ENCODE measurements around the gene COL19A1.
"Not testable (repeated sequence)": the region's sequence is repeated elsewhere in the genome, so short reads cannot be mapped to it uniquely, and the experiment has no call there.

The COL19A1 gene

GRCh38 chr6:69820018-69820417 is 46.3 kb upstream of the COL19A1 start:
- H3K9me3 ChIP-seq, result no peaks in the 10 kb centered on the region
- no peak for TF ChIP-seq CTCF (IDR thresholded peaks at IDR 0.05)
- H3K27ac ChIP-seq, result no peak overlapping the region
- peaks cover 1 to 10% of the 10 kb centered on the region in 2 experiments for H3K4me1 ChIP-seq (ENCODE audit: control insufficient read depth in 1 of 2, insufficient read depth in 1 of 2, low read depth in 1 of 2, low read length in 1 of 2)
- no peaks in the 10 kb centered on the region for H3K36me3 ChIP-seq
- H3K27me3 ChIP-seq, result no peaks in the 10 kb centered on the region
- no peak overlapping the region for H3K4me3 ChIP-seq (ENCODE audit: low read depth in 1 of 2, low read length in 1 of 2)

GRCh38 chr6:69820438-69820837 is 45.9 kb upstream of the COL19A1 start:
- Histone ChIP-seq H3K27me3 (no peaks in the 10 kb centered on the region), H3K36me3 (no peaks in the 10 kb centered on the region), H3K27ac (no peak overlapping the region), H3K4me3 (ENCODE audit: low read depth in 1 of 2, low read length in 1 of 2) (no peak overlapping the region), H3K9me3 (no peaks in the 10 kb centered on the region), H3K4me1 (ENCODE audit: control insufficient read depth in 1 of 2, insufficient read depth in 1 of 2, low read depth in 1 of 2, low read length in 1 of 2) (peaks cover 0 to 10% of the 10 kb centered on the region in 2 experiments)
- no peak for TF ChIP-seq CTCF (IDR thresholded peaks at IDR 0.05)

- not testable (repeated sequence) for H3K27ac ChIP-seq; H3K27me3 ChIP-seq; H3K4me1 ChIP-seq (ENCODE audit: control insufficient read depth in 1 of 2, insufficient read depth in 1 of 2, low read depth in 1 of 2, low read length in 1 of 2); H3K36me3 ChIP-seq; H3K9me3 ChIP-seq; H3K4me3 ChIP-seq (ENCODE audit: low read depth in 1 of 2, low read length in 1 of 2)
Observed at GRCh38 chr6:69824355-69824754, 42.0 kb upstream of the COL19A1 start.

GRCh38 chr6:69825904-69826303 is 40.5 kb upstream of the COL19A1 start:
- TF ChIP-seq CTCF (IDR thresholded peaks at IDR 0.05), result no peak
- Histone ChIP-seq H3K27me3 (no peaks in the 10 kb centered on the region), H3K4me1 (ENCODE audit: control insufficient read depth in 1 of 2, insufficient read depth in 1 of 2, low read depth in 1 of 2, low read length in 1 of 2) (no peaks in the 10 kb centered on the region), H3K36me3 (no peaks in the 10 kb centered on the region), H3K27ac (no peak overlapping the region), H3K9me3 (no peaks in the 10 kb centered on the region), H3K4me3 (ENCODE audit: low read depth in 1 of 2, low read length in 1 of 2) (no peak overlapping the region)

- TF ChIP-seq CTCF (IDR thresholded peaks at IDR 0.05), result no peak
- Histone ChIP-seq H3K27me3 (no peaks in the 10 kb centered on the region), H3K4me1 (ENCODE audit: control insufficient read depth in 1 of 2, insufficient read depth in 1 of 2, low read depth in 1 of 2, low read length in 1 of 2) (no peaks in the 10 kb centered on the region), H3K27ac (no peak overlapping the region), H3K9me3 (no peaks in the 10 kb centered on the region), H3K36me3 (no peaks in the 10 kb centered on the region), H3K4me3 (ENCODE audit: low read depth in 1 of 2, low read length in 1 of 2) (no peak overlapping the region)
Observed at GRCh38 chr6:69827276-69827893, 39.0 kb upstream of the COL19A1 start.

GRCh38 chr6:69832558-69832957 is 33.8 kb upstream of the COL19A1 start:
- no peak overlapping the region for H3K4me3 ChIP-seq (ENCODE audit: low read depth in 1 of 2, low read length in 1 of 2)
- no peaks in the 10 kb centered on the region for H3K27me3 ChIP-seq
- H3K9me3 ChIP-seq, result no peaks in the 10 kb centered on the region
- TF ChIP-seq CTCF (IDR thresholded peaks at IDR 0.05), result no peak
- H3K36me3 ChIP-seq, result no peaks in the 10 kb centered on the region
- H3K4me1 ChIP-seq (ENCODE audit: control insufficient read depth in 1 of 2, insufficient read depth in 1 of 2, low read depth in 1 of 2, low read length in 1 of 2), result peaks cover 0 to 4% of the 10 kb centered on the region in 2 experiments
- H3K27ac ChIP-seq, result no peak overlapping the region
